GM08714 (cell line): ENCODE measurements around the gene ENTPD2.
"Not testable (repeated sequence)": the region's sequence is repeated elsewhere in the genome, so short reads cannot be mapped to it uniquely, and the experiment has no call there.

Experiments
- H3K4me3 ChIP-seq: fragments of 200-500 bp; sonication (Bioruptor generic); 2 replicates; pipeline ENCODE4 v1.5.1; 2014; ENCODE audit warnings: mild to moderate bottlenecking, low read length, inconsistent platforms
- ZNF274 ChIP-seq: IDR thresholded peaks from 2 replicates; pipeline ENCODE4 v1.6.1; 2012; ENCODE audit warnings: mild to moderate bottlenecking, low read depth, low read length

Gene ENTPD2

DNA sequence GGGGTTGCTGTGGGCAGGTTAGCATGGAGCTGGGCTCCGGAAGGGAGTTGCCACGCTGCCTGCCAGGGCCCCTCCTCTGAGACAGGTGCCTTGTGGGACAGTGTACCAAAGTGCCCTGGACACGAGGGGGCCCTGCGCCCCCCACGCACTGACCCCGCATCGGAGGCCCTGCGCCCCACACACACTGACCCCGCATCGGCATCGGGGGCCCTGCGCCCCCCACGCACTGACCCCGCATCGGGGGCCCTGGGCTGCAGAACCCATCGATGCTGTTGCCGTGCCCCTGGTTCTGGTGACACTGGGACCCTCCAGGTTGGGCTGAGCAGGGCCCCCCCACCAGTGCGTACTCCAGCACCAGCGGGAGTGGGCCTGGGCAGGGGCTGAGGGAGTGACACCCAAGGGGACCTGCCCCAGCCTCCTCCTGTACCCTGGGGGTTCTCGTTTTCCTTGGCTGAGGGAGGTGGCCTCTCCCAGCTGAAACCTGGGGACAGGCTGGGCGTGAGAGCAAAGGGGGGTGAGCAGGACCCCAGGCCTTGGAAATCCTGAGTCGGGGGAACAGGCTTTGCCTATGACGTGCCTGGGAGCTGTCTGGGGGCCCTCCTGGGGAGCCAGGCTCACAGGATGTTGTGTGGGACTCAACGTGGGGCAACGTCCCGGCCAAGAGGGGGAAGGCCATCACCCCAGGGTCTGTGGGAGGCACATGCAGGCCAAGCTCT, 9.6 kb upstream of the ENTPD2 start:
- TF ChIP-seq ZNF274, result no peak
- H3K4me3 ChIP-seq, result no peak overlapping the region

DNA sequence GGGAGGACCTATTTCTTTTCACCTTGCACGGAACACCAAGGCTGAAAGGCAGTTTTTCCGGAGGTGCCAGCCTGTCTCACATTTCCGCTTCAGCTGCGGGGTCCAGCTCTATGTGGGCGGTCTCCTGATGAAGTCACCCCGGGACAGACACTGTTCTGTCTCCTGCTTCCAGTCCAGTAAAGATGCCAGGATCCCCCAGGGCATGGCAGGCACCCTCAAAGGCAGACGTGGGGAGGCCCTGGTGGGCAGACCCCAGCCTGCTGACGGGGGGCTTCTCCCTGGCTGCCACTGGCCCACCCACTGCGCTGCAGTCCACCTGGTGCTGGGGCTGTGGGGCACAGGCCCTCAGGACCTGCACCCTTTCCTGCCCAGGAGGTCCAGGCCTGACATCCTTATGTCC, 8.9 kb upstream of the ENTPD2 start:
- H3K4me3 ChIP-seq, result not testable (repeated sequence)

DNA sequence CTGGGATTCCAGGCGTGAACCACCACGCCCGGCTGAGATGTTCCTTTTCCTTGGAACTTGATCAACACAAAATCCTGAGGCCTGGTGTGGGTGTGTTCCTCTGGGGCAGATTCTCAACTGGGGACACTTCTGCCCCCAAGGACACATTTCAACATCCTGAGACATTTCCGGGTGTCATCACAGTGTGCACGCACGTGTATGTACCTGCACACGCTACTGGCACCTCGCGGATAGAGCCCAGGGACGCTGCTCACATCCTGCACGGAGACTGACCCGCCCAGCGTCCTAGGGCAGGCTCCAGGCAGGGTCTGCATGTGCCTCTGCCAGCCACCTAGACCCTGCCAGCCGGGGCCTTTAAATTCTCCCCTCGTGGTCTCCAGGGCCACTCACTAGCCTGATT, 8.5 kb upstream of the ENTPD2 start:
- no peak for TF ChIP-seq ZNF274
- H3K4me3 ChIP-seq, result no peak overlapping the region

DNA sequence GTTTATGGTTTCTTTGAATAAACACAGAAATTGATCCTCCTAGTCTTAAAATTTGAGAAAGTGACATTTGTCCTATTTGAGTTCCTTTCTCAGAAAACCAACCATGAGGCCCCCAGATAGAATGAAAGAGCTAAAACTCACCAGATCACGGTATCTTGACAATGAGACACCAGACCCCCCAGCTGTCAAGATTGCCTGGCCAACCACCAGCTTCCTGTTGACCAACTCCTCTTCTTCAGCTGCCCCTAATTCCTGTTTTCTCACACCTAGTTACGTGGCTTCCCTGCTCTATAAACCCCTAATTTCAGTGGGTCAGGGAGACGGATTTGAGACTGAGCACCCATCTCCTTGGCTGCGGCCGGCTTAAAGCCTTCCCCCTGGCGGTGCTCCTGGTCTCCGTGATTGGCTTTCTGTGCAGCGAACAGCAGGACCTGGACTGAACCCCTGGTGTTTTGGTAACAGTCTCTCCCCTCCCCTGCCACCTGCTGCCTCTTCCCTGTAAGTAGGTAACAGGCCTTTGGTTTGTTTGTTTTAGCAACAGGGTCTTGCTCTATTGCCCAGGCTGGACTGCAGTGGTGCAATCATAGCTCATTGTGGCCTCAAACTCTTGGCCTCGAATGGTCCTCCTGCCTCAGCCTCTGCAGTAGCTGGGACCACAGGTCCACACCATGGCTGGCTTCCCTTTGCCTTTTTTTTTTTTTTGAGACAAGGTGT, 4.8 kb upstream of the ENTPD2 start:
- no peak for TF ChIP-seq ZNF274
- no peak overlapping the region for H3K4me3 ChIP-seq

DNA sequence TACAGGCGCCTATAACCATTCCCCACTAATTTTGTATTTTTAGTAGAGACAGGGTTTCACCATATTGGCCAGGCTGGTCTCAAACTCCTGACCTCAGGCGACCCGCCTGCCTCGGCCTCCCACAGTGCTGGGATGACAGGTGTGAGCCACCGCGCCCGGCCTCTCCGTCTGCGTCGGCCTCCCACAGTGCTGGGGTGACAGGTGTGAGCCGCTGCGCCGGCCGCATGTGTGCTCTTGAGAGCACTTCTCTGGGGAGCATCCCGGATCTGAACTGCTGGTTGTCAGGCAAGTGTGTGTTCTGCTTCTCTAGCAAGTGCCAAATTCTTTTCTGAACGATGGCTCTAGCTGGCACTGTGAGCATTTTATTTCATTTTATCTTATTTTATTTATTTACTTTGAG, 3.7 kb upstream of the ENTPD2 start:
- no peak overlapping the region for H3K4me3 ChIP-seq
- TF ChIP-seq ZNF274, result no peak

DNA sequence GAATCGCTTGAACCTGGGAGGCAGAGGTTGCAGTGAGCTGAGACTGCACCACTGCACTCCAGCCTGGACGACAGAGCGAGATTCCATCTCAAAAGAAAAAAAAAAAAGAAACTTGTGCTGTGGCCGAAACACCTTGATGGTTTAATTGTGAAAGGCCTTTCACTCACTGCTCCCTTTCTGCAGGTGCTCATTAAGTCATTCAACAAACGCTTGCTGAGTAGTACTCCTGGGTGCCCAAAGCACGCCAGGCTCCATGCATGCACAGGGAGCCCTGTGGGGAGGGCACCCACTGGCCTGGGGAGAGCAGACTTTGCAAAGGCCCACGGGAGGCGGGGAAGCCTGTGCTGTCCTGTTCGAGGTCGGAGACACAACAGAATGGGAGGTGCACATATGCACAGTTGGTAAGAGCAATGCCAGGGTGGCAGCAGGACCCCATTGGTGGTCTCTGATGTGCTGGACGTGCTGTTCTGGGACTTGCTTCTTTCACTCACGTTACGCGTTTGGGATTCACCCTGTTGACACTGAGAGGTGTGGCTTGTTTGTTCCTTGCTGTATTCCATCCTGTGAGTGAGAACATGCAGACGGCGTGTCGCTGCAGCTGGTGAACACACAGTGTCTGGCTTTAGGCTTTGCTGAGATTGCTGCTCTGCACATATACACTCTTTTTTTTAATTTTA, 3.0 kb upstream of the ENTPD2 start:
- no peak overlapping the region for H3K4me3 ChIP-seq
- TF ChIP-seq ZNF274, result no peak

DNA sequence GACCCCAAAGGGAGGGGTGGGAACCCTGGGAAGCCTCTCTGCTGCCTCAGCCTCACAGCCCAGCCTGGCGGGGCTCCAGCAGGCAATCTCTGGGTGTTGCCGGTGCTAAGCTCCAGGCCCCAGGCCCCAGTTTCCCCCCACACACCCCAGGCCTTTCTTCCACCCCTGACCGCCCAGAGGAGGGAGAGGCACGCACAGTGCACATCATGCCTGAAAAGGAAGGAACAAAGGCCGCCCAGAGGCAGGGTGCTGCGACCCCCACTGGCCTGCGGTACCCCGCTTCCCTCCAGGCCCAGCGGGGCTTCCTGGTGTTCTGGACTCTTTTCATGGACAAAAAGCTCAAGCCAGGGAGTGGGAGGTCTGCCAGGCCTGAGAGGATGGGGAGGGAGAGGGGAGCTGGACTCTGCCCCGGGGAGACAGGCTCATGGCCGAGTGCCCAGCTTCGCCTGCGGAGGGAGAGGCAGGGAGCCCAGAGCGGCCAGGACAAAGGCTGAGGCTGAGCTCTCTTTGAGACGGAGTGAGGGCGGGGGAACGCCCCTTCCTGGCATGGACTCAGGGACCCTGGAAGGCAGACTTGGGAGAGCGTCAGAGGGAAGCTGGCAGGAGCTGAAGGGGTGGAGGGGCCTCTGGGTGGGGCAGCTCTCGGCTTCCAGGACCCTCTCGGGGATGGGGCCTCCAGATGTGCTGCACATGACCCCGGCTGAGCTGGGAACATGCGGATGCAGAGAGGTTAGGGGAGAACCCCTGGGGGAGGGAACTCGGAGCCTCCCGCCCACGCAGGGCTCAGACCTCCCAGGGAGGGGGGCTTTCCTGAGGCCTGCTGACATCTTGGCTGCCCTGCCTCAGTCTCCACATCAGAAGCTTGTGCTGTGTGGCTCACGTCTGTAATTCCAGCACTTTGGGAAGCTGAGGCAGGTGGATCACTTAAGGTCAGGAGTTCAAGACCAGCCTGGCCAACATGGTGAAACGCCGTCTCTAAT, 1.8 kb upstream of the ENTPD2 start:
- H3K4me3 ChIP-seq, result no peak overlapping the region
- TF ChIP-seq ZNF274, result no peak

DNA sequence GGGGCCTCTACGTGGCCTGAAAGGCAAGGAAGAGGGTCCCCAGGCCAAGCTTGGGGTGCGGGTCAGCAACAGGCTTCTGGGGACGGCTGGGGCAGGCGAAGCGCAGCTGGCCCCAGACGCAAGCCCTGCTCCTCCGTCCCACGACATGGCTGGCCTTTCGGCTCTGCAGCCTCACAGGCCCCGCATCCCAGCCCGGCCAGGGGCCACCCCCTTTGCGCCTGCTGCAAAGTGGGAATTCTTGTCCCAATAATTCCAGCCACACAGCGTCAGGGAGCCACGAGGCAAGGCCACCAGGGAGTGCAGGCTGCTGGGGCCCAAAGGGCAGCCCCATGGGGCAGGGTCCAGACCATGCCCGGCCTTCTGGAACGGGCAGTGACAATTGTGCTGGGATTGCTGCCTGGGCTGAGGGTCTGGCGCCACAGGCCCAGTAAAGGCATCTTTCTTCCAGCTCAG, 1.1 kb upstream of the ENTPD2 start:
- H3K4me3 ChIP-seq, result no peak overlapping the region
- TF ChIP-seq ZNF274, result no peak

DNA sequence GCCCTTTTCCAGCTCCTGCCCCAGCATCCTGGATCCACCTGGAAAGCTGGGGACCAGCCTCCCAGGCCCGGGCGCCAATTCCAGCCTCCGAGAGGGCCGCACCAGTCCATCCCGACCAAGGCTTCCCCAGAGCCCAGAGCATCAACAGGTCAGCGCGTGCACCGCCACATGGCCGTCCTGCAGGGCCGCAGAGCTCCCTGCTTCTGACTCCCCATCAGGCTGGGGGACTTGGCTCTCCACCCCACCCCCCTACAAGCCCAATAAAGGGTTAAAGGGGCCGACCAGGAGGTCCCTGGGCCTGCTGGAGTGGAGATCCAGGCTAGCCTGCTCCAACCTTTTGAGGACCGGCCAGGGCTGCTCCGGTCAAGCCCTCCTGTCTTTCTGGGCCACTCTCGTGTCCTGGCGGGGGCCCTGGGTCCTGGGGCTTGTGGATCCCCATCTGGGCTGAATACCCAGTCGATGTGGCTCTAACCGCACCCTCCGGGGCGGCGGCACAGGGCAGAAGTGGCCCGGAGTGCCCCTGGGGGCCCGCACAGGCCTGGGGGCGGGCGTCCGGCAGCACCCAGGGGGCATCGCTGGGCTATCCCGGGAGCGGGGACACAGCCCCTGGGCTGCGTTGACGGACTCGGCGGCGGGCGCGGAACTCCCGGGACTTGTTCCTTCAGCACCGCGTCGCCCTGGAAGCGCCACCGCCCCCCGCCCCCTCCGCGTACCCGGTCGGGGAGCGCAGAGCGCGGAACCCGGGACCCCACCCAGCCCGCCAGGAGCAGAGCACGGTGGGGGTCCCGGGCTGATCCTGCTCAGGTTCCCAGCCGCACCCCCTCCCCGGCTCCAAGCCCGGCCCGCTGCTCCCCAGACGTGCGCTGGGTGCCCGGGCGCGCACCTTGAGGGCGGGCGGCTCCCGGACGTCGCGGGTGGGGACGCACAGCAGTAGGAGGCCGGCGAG, 590 bp downstream of the ENTPD2 start:
- H3K4me3 ChIP-seq, result no peak overlapping the region; the same call in 1 of the 2 replicates
- TF ChIP-seq ZNF274, result no peak

DNA sequence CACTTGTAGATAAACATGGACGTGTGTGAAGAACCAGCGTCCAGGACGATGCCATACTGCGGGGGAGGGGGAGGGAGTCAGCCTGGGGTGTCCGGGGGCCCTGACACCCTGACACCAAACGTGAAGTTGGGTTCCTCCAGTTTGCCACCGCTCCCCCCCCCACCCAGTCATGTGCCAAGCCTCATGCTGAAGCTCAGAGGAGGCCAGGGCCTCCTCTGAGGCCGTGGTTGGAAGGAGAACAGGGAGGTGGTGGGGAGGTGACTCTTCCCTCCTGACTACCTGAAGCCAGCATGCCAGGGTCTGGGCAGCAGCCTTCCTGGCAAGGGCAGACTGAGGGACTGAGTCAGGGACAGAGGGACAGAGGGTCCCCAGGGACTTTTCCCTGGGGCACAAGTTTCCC, 1.6 kb downstream of the ENTPD2 start:
- no peak for TF ChIP-seq ZNF274
- H3K4me3 ChIP-seq, result no peak overlapping the region

DNA sequence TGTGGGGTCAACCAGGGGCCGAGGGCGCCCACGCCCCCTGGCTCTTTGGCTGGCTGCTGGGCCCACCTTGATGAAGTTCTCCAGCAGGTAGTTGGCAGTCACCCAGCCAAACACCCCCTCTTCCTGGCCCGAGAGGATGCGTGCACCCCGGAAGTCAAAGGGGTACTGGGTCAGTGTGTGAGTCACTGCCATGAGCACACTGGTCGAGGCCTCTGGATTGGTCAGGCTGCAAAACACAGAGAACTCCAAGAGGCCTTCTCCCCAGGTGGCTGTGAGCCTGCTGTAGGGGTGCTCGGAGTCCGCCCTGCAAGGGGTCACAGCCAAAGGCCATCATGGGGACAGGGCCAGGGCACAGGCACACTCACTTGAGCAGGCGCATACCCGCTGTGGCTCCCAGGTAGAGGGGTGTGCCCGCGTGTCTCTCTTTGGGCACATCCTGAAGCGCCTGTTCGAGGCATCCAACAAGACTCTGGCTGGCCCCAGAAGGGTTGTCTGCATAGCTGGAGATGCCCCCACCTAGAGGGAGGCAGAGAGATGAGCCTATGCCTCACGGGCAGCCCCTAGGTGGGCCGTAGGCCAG, 2.6 kb downstream of the ENTPD2 start:
- H3K4me3 ChIP-seq, result no peak overlapping the region
- no peak for TF ChIP-seq ZNF274

DNA sequence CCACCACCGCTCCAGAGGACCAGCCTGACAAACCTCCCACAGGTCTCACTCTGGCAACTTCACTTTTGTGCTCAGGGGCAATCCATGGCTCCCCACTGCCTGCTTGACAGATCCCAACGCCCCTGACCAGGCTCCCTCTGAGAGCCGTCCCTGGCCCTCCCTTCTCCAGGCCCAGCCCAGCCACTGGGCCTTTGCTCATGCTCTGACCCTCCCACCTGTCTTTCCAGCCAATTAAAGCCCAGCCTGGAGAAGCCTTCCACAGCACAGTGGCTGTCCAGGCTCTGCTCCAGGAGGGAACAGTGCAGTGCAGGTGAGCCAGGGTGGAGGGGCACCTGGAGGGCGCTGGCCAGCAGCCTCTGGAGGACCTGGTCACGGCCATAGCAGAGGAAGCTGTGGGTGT, 3.3 kb downstream of the ENTPD2 start:
- no peak for TF ChIP-seq ZNF274
- no peak overlapping the region for H3K4me3 ChIP-seq
